Stimulated activated CD8-positive, alpha-beta memory T cell treated with anti-CD3 and anti-CD28 coated beads, Interleukin-7, amount 100 ng/mL, for 48 hours (primary cell): ENCODE data around the gene ZFHX3.

ENCODE experiments used
- DNase-seq, 2 donors: peaks; one replicate each; pipeline ENCODE4 v3.0.0-alpha.2; 2020; ENCODE audit warnings: low read depth in 1 of 2; ENCODE audit errors: extremely low read depth in 1 of 2

Gene ZFHX3

DNA sequence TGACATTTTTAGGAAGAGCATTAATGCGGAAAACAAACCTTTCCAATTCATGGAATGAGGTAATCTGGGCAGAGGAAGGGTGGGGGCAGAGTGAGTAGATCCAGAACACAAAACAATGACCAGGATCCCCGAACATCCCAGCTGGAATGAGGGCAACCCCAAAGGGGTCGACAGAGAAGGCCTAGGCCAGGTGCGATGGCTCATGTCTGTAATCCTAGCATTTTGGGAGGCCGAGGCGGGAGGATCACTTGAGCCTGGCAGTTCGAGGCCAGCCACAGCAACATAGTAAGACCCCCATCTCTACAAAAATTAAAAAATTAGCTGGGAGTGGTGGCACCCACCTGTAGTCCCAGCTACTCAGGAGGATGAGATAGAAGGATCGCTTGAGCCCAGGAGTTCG is 64.7 kb downstream of the ZFHX3 start:
- DNase-seq, result no peak

DNA sequence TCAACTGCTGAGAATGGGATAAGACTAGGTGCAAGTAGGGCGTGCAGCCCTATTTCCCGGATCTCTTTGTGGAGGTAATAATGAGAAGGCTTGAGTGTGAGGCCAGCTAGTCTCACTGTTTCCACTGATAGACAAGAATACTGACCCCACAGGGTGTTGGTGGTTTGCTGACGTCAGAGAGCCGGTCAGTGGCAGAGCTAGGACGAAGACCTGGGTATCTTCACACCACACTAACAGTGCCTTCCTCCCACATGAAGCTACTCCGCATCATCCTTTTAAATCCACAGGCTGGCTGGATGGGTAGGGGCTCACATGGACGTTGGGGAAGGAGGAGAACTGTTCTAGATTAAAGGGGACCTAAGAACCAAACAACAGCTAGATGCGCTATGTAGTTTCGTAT is 68.0 kb downstream of the ZFHX3 start:
- no peak for DNase-seq

DNA sequence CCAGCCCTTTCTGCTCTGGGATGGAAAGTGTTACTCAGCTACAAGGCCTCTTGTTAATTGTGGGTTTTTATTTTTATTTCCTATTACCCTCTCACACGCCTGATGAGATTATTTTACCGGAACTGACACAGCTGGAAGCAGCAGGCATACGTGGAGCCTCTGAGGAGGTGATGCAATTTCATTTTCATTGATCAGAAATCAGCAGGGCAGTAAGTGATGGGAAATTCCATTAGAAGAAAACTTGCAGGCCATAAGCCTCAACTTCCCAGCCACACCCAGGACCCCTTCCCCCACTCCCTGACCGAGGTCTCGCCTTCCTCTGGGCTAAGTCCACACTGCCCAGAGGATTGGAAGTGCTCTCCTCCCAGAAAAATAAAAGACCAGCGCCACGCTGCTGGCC is 69.7 kb downstream of the ZFHX3 start:
- DNase-seq, result no peak

DNA sequence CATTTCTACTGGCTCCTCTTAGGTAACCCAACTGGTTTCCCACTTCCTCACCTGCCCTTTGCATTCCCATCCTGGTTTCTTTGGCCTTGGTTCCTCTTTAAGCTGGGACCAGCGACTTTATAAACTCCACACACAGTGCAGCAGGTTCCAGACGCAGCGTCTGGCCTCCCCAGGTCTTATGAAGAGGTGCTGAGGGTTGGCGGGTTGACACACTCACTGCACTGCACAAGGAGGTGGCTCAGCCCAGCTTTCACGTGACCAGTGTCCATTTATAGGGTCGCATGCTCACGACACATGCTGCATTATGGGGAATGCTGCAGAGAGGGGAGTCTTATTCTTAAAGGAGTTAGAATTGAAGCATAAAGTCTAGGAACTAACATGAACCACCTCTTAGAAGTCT is 70.8 kb downstream of the ZFHX3 start:
- no peak for DNase-seq

DNA sequence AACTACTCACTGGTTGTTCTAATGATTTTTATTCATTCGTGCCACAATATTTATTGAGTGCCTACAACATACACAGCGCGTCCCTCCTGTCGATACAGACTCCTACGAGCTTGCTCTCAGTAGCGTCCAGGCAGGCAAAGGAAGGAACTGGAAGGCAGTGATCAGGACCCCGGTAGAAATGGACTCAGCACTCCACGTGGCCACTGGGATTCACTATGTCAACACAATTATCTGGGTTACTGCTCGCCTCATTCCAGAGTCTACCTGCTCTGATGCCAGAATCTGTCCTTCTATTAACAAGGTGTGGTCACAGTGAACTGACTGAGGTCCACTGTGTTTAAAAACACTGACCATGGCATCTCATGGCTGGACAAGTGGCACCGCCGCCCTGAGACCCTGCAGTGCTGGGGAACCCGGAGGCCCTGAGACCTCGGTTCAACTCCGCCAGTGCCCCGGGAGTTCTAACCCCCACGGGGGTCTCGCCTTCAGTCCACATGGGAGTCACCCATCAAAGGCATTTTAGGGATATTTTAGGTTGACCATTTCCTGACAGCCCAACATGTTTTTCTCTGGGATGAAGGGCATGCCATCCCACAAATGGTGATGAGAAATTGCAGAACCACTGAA is 71.4 kb downstream of the ZFHX3 start:
- no peak for DNase-seq

DNA sequence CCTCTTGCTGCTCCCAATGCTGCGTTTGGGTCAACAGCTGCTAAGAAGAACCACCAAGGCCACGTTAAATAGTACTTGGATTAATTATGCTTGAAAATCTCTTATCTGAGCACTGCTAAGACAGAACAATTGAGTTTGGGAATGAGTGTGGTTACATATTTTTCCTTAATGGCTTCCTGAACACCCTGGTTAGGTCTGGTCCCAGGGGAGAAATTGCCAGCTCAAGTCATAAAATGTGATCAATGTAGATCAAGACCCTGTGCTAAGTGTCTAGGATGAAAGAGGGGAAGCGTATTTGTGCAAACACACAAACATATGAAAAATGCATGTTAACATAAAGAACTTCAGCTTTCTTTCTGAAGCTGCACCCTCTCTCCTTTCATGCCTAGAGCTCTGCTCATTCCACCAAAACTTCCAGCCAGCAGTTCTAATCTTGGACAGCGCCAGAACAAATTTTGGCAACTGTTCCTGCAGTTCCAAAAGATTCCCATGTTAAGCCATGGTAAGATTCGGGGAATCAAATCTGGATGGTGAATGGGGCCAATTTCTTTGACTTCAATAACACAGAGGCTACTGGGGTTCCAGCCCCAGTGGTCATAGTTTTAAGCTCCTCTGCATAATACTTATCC is 72.0 kb downstream of the ZFHX3 start:
- no peak for DNase-seq

DNA sequence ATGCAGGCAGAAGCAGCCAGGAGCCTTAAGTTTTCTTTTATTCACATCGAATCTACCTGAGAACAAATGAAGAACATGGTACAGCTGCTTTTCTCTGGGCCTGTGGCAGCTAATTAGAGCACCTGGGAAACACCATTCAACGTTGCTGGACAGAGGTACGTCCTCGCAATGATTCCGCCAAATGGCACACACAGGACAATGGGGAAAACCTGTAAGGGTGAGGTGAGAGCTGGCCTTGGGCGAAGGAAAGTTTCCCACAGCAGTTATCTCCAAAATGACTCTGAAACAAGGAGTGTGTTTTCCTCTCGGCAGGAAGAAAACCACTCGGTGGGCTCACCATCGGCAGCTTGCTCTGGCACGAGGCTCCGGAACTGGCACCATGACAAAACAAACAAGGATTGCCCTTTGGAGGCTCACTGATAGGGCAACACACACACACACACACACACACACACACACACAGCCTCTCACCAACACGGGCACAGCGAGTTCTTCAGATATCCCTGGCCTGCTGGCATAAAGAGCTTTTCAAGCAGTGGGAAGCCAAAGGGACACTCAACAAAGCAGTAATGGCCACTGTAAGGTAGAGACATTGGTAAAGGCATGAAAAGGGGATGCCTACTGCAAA is 73.7 kb downstream of the ZFHX3 start:
- no peak for DNase-seq

DNA sequence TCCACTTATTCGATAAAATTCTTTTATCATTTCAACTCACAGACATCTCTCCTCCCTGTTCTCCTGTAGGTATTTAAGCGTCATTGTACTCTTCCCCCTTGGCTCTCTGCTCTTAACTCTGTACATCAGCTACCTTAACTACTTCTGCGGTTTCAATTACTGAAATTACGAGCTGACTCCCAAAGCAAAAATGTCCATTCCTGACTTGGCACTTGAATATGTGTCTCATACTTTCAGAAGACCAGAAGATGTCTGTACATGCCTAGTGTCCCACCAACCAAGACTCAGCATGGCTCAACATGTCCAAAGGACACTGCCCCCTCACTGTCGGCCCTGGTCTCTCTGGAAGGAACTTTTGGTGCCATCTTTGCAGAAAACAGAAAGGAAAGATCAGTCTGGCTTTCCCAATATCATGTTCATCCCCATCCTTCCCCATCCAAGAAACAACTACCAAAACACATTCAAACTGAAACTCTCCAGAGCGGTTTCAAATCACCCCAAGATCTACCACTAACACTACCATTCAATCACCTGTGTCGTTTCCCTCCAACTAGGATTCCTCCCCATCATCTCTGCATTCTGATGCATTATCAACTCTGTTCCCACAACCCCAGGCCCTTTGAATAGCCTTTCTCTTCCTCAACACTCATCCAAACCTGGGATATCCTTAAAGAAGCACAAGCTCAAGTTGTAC is 74.9 kb downstream of the ZFHX3 start:
- no peak for DNase-seq

DNA sequence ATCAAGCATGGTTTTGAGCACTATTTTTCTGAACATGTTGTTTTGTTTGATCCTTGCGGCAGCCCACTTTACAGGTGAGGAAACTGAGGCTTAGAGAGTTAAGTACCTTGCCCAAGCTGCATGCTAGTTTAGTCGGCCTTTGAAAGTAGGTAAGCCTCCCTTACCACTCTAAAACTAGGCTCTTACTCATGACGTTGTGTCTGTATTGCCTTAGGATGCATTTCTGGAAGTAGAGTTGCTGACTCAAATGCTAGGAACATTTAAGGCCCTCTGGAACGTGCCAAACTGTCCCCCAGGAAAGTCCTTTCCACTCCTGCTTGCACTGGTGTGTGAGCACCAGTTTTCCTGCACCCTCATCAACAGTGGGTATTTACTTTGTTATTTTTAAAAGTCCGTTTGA is 76.6 kb downstream of the ZFHX3 start:
- DNase-seq, result no peak

DNA sequence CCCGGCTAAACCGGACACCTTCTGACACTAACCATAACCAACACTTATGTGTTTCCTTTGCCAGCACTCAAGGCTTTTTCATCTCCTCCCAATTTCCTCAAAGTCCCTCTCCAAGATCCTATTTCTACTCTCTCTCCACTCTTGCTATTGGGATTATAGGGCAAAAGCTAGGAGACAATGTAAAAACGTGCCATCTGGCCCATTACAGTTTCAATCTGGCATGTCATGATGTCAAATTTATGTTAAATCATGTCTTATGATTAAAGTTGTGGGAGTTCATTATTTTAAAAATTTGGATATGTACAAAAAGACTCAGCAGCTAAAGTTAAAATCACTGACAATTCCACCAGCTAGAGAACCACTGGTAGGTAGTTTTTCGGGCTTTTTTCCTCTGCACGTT is 77.3 kb downstream of the ZFHX3 start:
- no peak for DNase-seq

DNA sequence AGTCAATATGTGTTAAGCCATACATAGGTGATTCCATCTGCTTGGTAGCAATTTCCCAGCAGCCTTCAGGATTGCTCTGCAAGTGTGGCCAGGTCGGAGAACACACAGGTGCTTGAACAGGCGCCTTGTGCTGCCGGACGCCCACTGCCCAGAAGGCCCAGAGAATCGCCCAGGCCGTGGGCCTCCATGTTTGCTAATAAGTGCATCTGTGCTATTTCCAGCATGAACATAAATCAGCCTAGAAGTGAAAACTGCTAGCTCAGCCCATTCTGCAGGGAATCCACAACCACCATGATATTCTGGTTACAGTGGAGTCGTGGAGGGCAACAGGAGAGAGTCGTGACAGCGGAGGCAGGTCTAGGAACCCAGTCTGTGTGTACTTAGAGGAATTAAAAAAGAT is 78.1 kb downstream of the ZFHX3 start:
- no peak for DNase-seq

DNA sequence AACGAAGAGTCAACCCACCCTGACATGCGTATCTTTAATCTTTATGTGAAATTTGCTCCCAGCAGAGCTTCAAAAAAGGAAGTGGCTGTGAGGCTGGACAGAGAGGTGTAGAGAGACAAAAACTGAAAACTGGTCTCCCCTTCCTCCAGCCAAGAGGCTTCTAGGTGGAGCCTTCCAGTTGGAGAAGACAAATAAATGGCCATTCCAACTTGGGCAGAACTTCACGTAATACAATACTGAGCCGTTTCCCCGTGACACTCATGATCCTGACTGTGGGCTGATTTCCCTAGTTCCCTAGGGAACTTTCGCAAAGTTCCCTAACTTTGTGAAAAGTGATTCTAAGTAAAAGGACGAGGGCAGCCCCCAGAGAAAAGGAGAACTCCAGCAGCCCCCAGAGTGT is 78.8 kb downstream of the ZFHX3 start:
- no peak for DNase-seq

DNA sequence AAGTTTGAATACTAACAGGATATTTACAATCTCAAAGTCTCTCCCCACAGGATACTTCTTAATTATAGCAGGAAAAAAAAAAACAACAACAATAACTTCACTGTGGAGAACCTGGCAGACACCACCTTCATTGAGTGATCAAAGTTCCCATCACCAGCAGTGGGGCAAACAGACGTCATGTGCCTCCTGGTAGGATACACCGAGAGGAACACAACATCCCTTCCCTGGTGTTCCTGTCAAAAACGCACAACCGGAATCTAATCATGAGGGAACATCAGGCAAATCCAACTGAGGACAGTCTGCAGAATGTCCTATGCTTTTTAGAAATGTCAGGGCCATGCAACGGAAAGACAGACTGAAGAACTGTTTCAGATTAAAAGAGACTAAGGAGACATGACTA is 80.0 kb downstream of the ZFHX3 start:
- DNase-seq, result no peak

DNA sequence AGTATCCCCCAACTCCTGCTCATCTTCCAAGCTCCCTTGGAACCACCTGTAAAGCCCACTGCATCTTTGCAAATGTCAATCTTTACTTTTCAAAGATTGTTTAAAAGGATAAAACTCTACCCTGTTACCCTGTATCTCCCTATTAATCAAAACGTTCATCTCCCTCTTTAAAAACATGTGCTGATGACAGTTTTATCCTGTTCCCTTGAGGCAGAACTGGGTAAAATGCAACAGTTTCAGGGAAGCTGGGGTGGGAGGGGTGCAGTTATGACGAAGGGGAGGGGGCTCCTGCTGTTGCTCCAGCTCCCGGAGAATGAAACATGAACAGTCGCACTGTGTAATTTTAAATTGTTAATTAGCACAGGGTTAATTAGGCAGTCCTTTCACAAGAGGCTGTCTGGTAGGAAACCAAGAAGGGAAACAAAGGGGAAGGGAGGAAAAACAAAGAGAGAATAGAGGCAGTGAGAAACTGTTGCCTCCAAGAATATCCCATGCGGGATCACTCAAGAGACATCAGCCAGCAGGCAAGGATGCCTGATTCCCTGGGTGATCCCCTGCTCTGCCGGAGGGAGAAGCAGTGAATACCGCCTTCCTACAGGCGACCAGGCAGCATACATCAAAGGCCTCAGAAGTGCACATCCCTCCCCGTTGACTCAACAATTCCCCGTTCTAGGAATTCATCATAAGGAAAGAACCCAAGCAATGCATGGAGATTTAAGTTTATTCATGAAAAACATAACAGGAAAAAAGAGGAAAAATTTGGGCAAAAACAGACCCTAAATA is 84.2 kb downstream of the ZFHX3 start:
- DNase-seq, result no peak

DNA sequence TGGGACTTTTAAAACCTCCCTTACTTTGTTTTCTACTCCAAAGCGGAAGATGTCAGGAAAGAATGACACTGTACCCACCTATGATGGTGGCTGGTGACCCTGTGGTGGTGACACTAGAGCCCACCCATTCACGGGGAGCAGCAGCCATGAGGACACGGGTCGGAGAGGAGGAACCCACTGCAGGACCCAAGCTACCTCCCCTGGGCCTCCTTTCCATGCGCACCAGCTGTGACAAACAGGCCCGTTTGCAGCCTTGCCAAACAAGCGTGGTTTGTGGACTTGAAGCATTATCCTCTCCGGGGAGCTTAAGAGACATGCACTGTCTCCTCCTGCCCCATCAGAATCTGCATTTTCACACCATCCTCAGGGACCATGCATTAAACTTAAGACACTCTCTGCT is 85.6 kb downstream of the ZFHX3 start:
- DNase-seq, result no peak

DNA sequence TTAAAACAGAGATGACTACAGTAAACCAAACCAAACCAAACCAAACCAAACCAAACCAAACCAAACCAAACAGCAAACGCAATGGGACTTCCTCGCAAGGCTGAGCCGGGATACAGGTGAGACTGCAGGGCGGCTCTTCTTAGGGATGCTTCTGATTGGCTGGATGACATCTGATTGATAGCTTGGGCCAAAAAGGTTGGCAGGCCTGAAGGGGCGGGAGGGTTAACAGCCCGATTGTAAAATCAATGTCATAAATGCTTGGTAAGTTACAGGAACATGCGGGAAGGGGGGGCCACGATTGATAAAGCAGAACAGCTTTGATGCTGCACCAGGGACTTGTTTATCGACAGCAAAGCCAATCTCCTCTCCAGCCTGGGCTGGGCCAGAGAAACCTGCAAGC is 86.1 kb downstream of the ZFHX3 start:
- DNase-seq, result no peak

DNA sequence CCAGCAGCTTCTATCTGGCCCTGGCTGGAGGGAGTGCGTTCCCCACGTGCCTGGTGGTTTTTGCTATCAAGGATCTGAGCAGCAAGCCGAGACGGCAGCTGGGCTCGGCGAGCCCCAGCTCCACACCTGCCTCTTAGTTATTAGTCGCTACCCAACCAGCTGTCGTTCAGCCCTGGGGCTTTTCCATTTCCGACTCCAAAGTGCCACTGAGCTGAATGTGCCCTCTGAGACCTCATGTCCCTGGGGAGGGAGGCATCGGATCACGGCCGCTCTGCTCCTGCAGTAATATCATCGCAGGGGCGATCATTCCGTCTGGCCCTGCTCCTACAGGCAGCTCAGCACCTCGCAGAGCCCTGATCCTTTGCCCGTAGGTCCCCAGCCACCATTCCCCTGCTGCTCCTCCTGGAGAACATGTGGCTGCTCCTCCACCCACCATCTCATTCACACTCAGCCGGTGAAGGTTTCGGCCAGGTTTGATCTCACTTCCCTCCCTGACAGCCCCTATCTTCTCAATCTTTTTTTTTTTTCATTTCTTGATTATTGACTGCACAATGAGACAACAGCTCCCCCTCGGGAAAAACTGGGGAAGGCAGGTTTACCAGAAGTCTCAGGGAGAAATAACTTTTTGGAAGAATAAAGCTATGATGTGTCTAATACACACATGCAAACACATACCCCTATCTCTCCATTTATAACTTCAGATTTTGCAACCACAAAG is 86.7 kb downstream of the ZFHX3 start:
- no peak for DNase-seq

DNA sequence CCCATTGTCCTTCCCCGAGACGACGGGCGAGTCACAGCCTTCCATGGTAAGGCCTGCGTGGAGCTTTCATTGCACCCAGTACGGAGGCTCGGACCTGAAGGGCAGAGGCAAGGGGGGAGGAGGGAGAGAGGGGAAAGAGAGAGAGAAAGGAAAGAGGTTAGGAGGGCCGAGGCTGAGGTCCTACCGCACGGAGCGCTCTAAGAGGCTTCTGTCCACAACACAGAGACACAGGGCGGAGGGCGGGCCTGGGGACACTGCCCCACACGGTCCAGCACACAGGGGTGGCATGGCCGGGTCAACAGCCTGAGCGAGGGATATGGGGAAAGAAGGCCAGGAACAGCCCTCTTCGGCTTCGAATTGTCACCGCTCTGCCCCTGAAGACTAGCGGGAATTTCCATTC is 87.8 kb downstream of the ZFHX3 start:
- DNase-seq, result no peak

DNA sequence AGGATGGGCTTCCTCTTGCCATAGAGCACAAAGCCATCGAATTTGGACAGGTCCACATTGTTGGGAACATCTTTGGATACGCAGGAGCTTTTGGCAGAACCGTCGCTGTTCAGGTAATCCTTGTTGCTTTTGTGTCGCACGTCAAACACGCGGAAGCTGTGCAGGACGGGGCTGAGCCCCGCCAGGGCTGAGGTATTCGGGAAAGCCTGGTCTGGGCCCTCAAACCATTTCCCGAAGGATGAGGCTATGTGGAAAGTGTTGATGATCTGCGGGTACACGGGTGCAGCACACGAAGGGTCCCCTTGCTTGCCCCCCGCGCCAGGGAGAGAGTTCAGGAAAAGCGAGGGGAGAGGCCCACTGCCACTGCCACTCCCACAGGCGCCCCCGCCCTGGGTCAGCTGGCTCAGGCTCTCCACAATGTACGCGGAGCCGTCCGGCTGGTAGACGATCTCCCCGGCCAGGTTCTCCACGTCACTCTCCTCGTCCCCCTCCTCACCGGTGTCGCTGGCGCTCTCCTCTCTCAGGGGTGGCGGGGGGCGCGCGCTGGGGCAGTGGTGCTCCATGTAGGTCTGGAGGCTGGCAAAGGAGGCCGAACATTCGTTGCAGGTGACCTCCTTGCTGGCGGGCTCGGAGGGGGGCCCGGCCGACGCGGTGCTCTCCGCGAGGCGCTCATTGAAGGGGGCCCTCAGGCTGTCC is 88.5 kb downstream of the ZFHX3 start:
- no peak for DNase-seq

DNA sequence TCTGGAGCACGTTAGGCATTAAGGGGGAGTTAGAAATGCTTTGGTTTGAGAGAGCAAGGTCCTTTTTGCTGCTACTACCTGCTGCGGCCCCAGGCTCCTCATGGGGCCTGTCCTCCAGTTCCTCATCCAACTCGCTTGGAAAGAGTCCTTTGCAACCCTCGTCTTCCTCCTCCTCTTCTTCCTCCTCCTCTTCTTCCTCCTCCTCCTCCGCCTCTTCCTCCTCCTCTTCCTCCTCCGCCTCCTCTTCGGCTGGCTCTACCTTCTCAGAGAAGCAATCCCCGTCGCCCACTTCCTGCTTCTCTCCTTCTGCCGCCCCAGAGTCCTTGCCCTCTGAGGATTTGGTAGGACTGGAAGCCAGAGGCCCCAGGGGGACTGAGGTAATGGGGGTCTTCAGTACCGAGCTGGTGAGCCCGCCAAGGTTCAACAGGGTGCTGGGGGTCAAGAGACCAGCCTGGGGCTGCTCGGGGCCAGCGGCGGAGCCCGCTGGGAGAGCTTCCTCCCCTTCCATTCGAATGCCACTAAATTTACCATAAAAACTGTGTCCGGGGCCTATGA is 89.3 kb downstream of the ZFHX3 start:
- DNase-seq, result no peak
